HepG2 (cell line): ENCODE results near the gene PEX10. TPM values are rescaled to one million over a fixed set of nuclear protein-coding genes. Genes with fewer than 3 reads are reported as not detected.

Source experiments
- AGO1 ChIP-seq: fragments of 200-400 bp; formaldehyde crosslinking; IDR thresholded peaks from 2 replicates; pipeline ENCODE4 v1.6.1; 2017; ENCODE audit warnings: mild to moderate bottlenecking, low read depth, low read length, moderate library complexity; ENCODE audit not compliant: poor library complexity, severe bottlenecking
- CAMTA2 ChIP-seq: sonication (generic); formaldehyde crosslinking; IDR thresholded peaks from 2 replicates; pipeline ENCODE4 v1.4.0; 2020; ENCODE audit warnings: mild to moderate bottlenecking, missing genetic modification reagents, borderline replicate concordance
- CHD2 ChIP-seq: IDR thresholded peaks from 2 replicates; pipeline ENCODE4 v1.6.1; 2011; ENCODE audit warnings: low read depth, low read length, improper control_type of control experiment
- FOSL1 ChIP-seq: sonication (generic); formaldehyde crosslinking; IDR thresholded peaks from 2 replicates; pipeline ENCODE4 v1.9.0; 2021; ENCODE audit warnings: missing genetic modification reagents, borderline replicate concordance
- FOXO1 ChIP-seq: sonication (generic); formaldehyde crosslinking; IDR thresholded peaks from 2 replicates; pipeline ENCODE4 v1.4.0; 2020; ENCODE audit warnings: missing genetic modification reagents
- GATAD2A ChIP-seq: IDR thresholded peaks from 2 replicates; pipeline ENCODE4 v1.6.1; 2016
- HOMEZ ChIP-seq: IDR thresholded peaks from 2 replicates; pipeline ENCODE4 v1.6.1; 2016; ENCODE audit warnings: low read depth
- HOXA3 ChIP-seq: sonication (generic); formaldehyde crosslinking; IDR thresholded peaks from 2 replicates; pipeline ENCODE4 v1.5.0; 2020; ENCODE audit warnings: missing genetic modification reagents
- NONO ChIP-seq, 2 experiments: fragments of 450-650 bp in 1 of 2; sonication (generic) in 1 of 2; formaldehyde crosslinking in 1 of 2; IDR thresholded peaks in 1 of 2; conservative IDR thresholded peaks in 1 of 2; 2 replicates each; pipeline versions ENCODE4 v1.6.1 to v1.8.0; 2017 to 2022; ENCODE audit warnings: mild to moderate bottlenecking in 1 of 2, missing genetic modification reagents in 1 of 2, moderate library complexity in 1 of 2
- NR2F1 ChIP-seq, 2 experiments: fragments of 450-650 bp in 1 of 2; formaldehyde crosslinking in 1 of 2; IDR thresholded peaks; 2 replicates each; pipeline versions ENCODE4 v1.5.0 to v1.6.1; 2016 to 2020; ENCODE audit warnings: mild to moderate bottlenecking in 1 of 2, missing compliant biosample characterization in 1 of 2, missing genetic modification reagents in 1 of 2, moderate library complexity in 1 of 2
- SRY ChIP-seq: sonication (generic); formaldehyde crosslinking; IDR thresholded peaks from 2 replicates; pipeline ENCODE4 v1.8.0; 2022; ENCODE audit warnings: mild to moderate bottlenecking, missing genetic modification reagents
- STAG1 ChIP-seq: sonication (generic); formaldehyde crosslinking; IDR thresholded peaks from 2 replicates; pipeline ENCODE4 v1.4.0; 2020; ENCODE audit warnings: missing genetic modification reagents
- THAP11 ChIP-seq: IDR thresholded peaks from 2 replicates; pipeline ENCODE4 v1.6.1; 2016; ENCODE audit warnings: missing biosample characterization, missing genetic modification reagents
- YEATS2 ChIP-seq: sonication (generic); formaldehyde crosslinking; IDR thresholded peaks from 2 replicates; pipeline ENCODE4 v1.4.0; 2020; ENCODE audit warnings: missing genetic modification reagents, borderline replicate concordance
- ZC3H13 ChIP-seq: sonication (generic); formaldehyde crosslinking; IDR thresholded peaks from 2 replicates; pipeline ENCODE4 v1.8.1; 2023; ENCODE audit warnings: mild to moderate bottlenecking, missing genetic modification reagents, moderate library complexity
- ZMYM3 ChIP-seq: sonication (generic); formaldehyde crosslinking; IDR thresholded peaks from 2 replicates; pipeline ENCODE4 v1.5.1; 2020; ENCODE audit warnings: mild to moderate bottlenecking, missing genetic modification reagents
- ZNF20 ChIP-seq: sonication (generic); formaldehyde crosslinking; IDR thresholded peaks from 2 replicates; pipeline ENCODE4 v1.4.0; 2020; ENCODE audit warnings: mild to moderate bottlenecking, moderate library complexity, missing genetic modification reagents
- ZNF501 ChIP-seq: sonication (generic); formaldehyde crosslinking; IDR thresholded peaks from 2 replicates; pipeline ENCODE4 v1.5.1; 2020; ENCODE audit warnings: mild to moderate bottlenecking, moderate library complexity, missing genetic modification reagents
- ZNF547 ChIP-seq: sonication (generic); formaldehyde crosslinking; IDR thresholded peaks from 2 replicates; pipeline ENCODE4 v1.5.1; 2020; ENCODE audit warnings: mild to moderate bottlenecking, missing genetic modification reagents
- ZNF781 ChIP-seq: sonication (generic); formaldehyde crosslinking; IDR thresholded peaks from 2 replicates; pipeline ENCODE4 v1.5.1; 2020; ENCODE audit warnings: borderline replicate concordance, mild to moderate bottlenecking, missing genetic modification reagents; ENCODE audit errors: not compliant biosample characterization
- ZSCAN25 ChIP-seq: sonication (generic); formaldehyde crosslinking; IDR thresholded peaks from 2 replicates; pipeline ENCODE4 v1.8.0; 2022; ENCODE audit warnings: mild to moderate bottlenecking, missing genetic modification reagents
- polyA plus RNA-seq, 8 experiments: library from polyadenylated mRNA; depleted of rRNA in 3 of 8; stranded (reverse) in 7 of 8; unstranded in 1 of 8; fragments of >200 nt; fragmentation: Illumina TruSeq in 4 of 8; extraction: Trizol in 4 of 8; gene quantifications; 2 replicates each; pipeline versions ENCODE4 v1.2.1 to v1.2.3, GENCODE V29; 2011 to 2016; ENCODE audit warnings: low read depth in 4 of 8, missing spikeins in 1 of 8, mixed read lengths in 1 of 8; ENCODE audit not compliant: insufficient read depth in 1 of 8
- total RNA-seq, 5 experiments: library from RNA; depleted of rRNA; stranded (reverse); fragments of >200 nt; fragmentation: Illumina TruSeq; extraction: Trizol; gene quantifications; 2 replicates each; pipeline ENCODE4 v1.2.3, GENCODE V29; 2016; ENCODE audit warnings: low read depth in 1 of 5
- TF ChIP-seq, protein P1 (sequence below): sonication (generic); formaldehyde crosslinking; IDR thresholded peaks from 2 replicates; pipeline ENCODE4 v1.4.0; 2020; ENCODE audit warnings: mild to moderate bottlenecking, missing genetic modification reagents
- TF ChIP-seq, protein P2 (sequence below): IDR thresholded peaks from 2 replicates; pipeline ENCODE4 v1.6.1; 2012; ENCODE audit warnings: inconsistent platforms
- TF ChIP-seq, protein P3 (sequence below): IDR thresholded peaks from 2 replicates; pipeline ENCODE4 v1.6.1; 2016; ENCODE audit warnings: mild to moderate bottlenecking

Gene PEX10
- total and polyA plus RNA-seq, 2 of the 13 experiments (the other 11 are each of a cell fraction or from before 2014, with no cell fraction given), result 16.1 to 39.6 TPM

DNA sequence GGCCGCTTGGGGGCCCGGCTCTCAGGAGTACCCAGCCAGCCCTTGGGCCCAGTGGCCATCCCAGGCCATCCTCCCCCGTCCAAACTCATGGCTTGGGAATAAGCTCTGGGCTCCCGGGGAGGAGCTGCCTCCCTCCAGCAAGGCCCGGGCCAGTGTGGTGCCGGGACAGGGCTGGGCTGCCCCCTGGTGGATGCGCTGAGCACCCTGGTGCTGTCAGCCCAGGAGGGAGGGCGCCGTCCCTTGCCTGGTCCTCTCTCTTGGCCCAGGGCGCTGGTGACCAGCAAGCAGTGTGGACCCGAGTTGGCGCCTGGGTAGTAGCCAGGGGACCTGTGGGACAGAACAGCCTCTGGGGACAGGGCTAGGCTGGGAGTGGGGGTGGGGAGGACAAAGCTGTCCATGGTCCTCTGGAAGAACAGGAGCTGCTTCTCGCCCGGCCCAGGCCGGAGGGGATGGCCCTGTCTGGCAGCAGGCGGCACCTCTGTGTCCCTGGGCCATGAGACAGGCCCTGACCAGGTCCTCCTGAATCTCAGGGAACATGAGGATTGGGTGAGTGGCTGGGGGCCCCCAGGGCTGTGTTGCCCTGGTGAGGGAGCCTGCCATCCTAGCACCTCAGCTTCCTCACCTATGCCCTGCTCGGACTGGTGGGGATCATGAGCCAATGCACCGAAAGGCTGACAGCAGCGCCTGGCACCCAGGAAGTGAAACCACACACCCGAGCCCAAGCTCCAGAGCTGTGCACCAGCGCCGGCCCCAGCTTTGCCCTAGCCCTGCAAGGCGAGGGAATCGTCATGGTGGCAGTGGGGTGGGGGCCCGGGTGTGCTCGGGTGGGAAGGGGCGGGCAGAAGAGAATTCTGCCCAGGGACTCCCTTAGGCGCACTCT is 30.4 kb downstream of the PEX10 start (continued):
- TF ChIP-seq FOSL1 (CRISPR knock-in tag) (no peak), HOMEZ (no peak), ZMYM3 (CRISPR knock-in tag) (no peak), ZNF547 (CRISPR knock-in tag) (0 out of 2 replicates have a peak, but pooled peaks have one; percentile 38), FOXO1 (CRISPR knock-in tag) (peak; percentile 51; the same call in 1 of the 2 replicates), ZNF20 (CRISPR knock-in tag) (no peak), STAG1 (peak; percentile 99), ZNF501 (CRISPR knock-in tag) (peak; percentile 23), ZNF781 (CRISPR knock-in tag) (no peak), NONO (IDR thresholded peaks at IDR 0.05) (no peak), NONO (CRISPR knock-in tag; conservative IDR thresholded peaks at IDR 0.05) (0 out of 2 replicates have a peak, but pooled peaks have one; percentile 21), YEATS2 (CRISPR knock-in tag) (no peak), NR2F1 (CRISPR knock-in tag; IDR thresholded peaks at IDR 0.05) (no peak), SRY (CRISPR knock-in tag) (no peak), THAP11 (CRISPR knock-in tag) (0 out of 2 replicates have a peak, but pooled peaks have one; percentile 43), AGO1 (peak; percentile 75), CAMTA2 (CRISPR knock-in tag) (no peak), GATAD2A (CRISPR knock-in tag) (0 out of 2 replicates have a peak, but pooled peaks have one; percentile 35), ZC3H13 (0 out of 2 replicates have a peak, but pooled peaks have one; percentile 24), ZSCAN25 (0 out of 2 replicates have a peak, but pooled peaks have one; percentile 42), HOXA3 (CRISPR knock-in tag) (0 out of 2 replicates have a peak, but pooled peaks have one; percentile 24), CHD2 (no peak)
- TF ChIP-seq, protein P1, sequence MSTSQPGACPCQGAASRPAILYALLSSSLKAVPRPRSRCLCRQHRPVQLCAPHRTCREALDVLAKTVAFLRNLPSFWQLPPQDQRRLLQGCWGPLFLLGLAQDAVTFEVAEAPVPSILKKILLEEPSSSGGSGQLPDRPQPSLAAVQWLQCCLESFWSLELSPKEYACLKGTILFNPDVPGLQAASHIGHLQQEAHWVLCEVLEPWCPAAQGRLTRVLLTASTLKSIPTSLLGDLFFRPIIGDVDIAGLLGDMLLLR (CRISPR knock-in tag), result no peak
- TF ChIP-seq, protein P2, sequence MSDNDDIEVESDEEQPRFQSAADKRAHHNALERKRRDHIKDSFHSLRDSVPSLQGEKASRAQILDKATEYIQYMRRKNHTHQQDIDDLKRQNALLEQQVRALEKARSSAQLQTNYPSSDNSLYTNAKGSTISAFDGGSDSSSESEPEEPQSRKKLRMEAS, result peak; percentile 40; the same call in 1 of the 2 replicates
- TF ChIP-seq, protein P3, sequence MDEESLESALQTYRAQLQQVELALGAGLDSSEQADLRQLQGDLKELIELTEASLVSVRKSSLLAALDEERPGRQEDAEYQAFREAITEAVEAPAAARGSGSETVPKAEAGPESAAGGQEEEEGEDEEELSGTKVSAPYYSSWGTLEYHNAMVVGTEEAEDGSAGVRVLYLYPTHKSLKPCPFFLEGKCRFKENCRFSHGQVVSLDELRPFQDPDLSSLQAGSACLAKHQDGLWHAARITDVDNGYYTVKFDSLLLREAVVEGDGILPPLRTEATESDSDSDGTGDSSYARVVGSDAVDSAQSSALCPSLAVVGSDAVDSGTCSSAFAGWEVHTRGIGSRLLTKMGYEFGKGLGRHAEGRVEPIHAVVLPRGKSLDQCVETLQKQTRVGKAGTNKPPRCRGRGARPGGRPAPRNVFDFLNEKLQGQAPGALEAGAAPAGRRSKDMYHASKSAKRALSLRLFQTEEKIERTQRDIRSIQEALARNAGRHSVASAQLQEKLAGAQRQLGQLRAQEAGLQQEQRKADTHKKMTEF (CRISPR knock-in tag), result 0 out of 2 replicates have a peak, but pooled peaks have one; percentile 23
